Lower leg skin (tissue), 4 donors: ENCODE results near the gene LRRC15. TPM values are rescaled to one million over a fixed set of nuclear protein-coding genes. Genes with fewer than 3 reads are reported as not detected.

ENCODE experiments used
- DNase-seq, 2 donors: peaks; one replicate each; pipeline ENCODE4 v3.0.0-alpha.2; 2019; ENCODE audit warnings: low spot score in 2 of 2
- H3K4me3 ChIP-seq: fragments of 200-600 bp; sonication (generic); 2 replicates; pipeline ENCODE4 v1.5.1; 2017; ENCODE audit warnings: mild to moderate bottlenecking, low read depth; ENCODE audit not compliant: poor library complexity, severe bottlenecking
- CTCF ChIP-seq, 3 donors: fragments of 450-650 bp; IDR thresholded peaks; one replicate each; pipeline ENCODE4 v1.5.1; 2016; ENCODE audit warnings: antibody characterized with exemption in 3 of 3, mild to moderate bottlenecking in 3 of 3, moderate library complexity in 2 of 3
- POLR2A ChIP-seq, 2 donors: fragments of 450-650 bp; IDR thresholded peaks; one replicate each; pipeline ENCODE4 v1.6.1; 2016 to 2017; ENCODE audit warnings: antibody characterized with exemption in 2 of 2, mild to moderate bottlenecking in 1 of 2, moderate library complexity in 1 of 2
- WGBS, 2 donors: methylation state at CpG; one replicate each; pipeline ENCODE4 v1.1.5; 2018; 5-methylcytosine and 5-hydroxymethylcytosine counted together
- intact Hi-C: fragments of 100-400 bp; cut with DNase I; formaldehyde crosslinking; loops from one replicate; pipeline ENCODE4 v1.15.0; 2023; ENCODE audit warnings: low total_unique reads
- total RNA-seq, 4 donors: library from RNA; depleted of rRNA; stranded (reverse); fragments of >200 nt; gene quantifications; one replicate each; pipeline ENCODE4 v1.1.0, GENCODE V29; 2016

The LRRC15 gene
- total RNA-seq, 4 donors from 2014 or later: 0.08 to 21.0 (median 0.63) TPM

- no peak overlapping the region for H3K4me3 ChIP-seq
- intact Hi-C loops: loop anchor here (5.0 kb wide), 1 partner anchor 61 kb away; the partner anchor contains the start of gene GP5
- 90% methylated on average over 17 of the region's 17 CpGs for WGBS, 2 donors
- TF ChIP-seq CTCF (IDR thresholded peaks at IDR 0.05) (no peak), POLR2A (IDR thresholded peaks at IDR 0.05) (no peak)
- no peak for DNase-seq
These were observed 32.8 kb downstream of the LRRC15 start for GRCh38 chr3:194336601-194337355.

GRCh38 chr3:194333981-194334320, 35.6 kb downstream of the LRRC15 start:
- no peak overlapping the region for H3K4me3 ChIP-seq
- WGBS, 2 donors: 33 to 35% methylated on average over 15 of the region's 15 CpGs
- TF ChIP-seq CTCF (IDR thresholded peaks at IDR 0.05) (no peak), POLR2A (IDR thresholded peaks at IDR 0.05) (no peak)
- intact Hi-C loops: no loop called here
- DNase-seq: no peak

GRCh38 chr3:194333212-194333980, 36.1 kb downstream of the LRRC15 start:
- intact Hi-C loops: no loop called here
- 2 to 7% methylated on average over 15 to 55 of the region's 69 CpGs for WGBS, 2 donors
- DNase-seq: peak; percentile 82 to 97
- TF ChIP-seq POLR2A (IDR thresholded peaks at IDR 0.05) (no peak), CTCF (IDR thresholded peaks at IDR 0.05) (peak in 2 of 3 donors; percentile 92)
- H3K4me3 ChIP-seq: no peak overlapping the region

GRCh38 chr3:194332858-194333211, 36.7 kb downstream of the LRRC15 start:
- intact Hi-C loops: no loop called here
- TF ChIP-seq POLR2A (IDR thresholded peaks at IDR 0.05): no peak
- TF ChIP-seq CTCF (IDR thresholded peaks at IDR 0.05): no peak
- DNase-seq: no peak
- H3K4me3 ChIP-seq: no peak overlapping the region
- WGBS, 2 donors: 83 to 88% methylated on average over 7 of the region's 7 CpGs

GRCh38 chr3:194330579-194330978, 39.0 kb downstream of the LRRC15 start:
- DNase-seq: peak in 1 of 2 donors; percentile 53
- no peak overlapping the region for H3K4me3 ChIP-seq
- intact Hi-C loops: no loop called here
- TF ChIP-seq CTCF (IDR thresholded peaks at IDR 0.05) (no peak), POLR2A (IDR thresholded peaks at IDR 0.05) (no peak)
- 44 to 49% methylated on average over 4 of the region's 4 CpGs for WGBS, 2 donors
